Bronchial epithelial cell (primary cell): ENCODE data around the gene LIN37. TPM values are rescaled to one million over a fixed set of nuclear protein-coding genes. Genes with fewer than 3 reads are reported as not detected.

ENCODE experiments used
- DNase-seq: peaks from one replicate; pipeline ENCODE4 v3.0.0-alpha.2; 2010; ENCODE audit warnings: low read depth
- FAIRE-seq: peaks from 2 replicates; lab custom pipeline; 2011; peaks lifted over from hg19 to GRCh38; lab: Jason Lieb, UNC
- H3K27me3 ChIP-seq: 2 replicates; pipeline ENCODE4 v1.5.1; 2011; ENCODE audit warnings: low read length; ENCODE audit not compliant: control insufficient read depth, insufficient read depth
- H3K36me3 ChIP-seq: 2 replicates; pipeline ENCODE4 v1.5.1; 2011; ENCODE audit warnings: low read length; ENCODE audit not compliant: control insufficient read depth, insufficient read depth
- H3K4me3 ChIP-seq: 2 replicates; pipeline ENCODE4 v1.5.1; 2011; ENCODE audit warnings: mild to moderate bottlenecking, low read depth, low read length, control low read depth
- total RNA-seq: library from RNA; depleted of rRNA; stranded (reverse); fragments of >200 nt; gene quantifications from 2 replicates; pipeline ENCODE4 v1.2.1, GENCODE V29; 2014
- TF ChIP-seq, protein P1 (sequence below): IDR thresholded peaks from 2 replicates; pipeline ENCODE4 v1.5.1; 2011; ENCODE audit warnings: mild to moderate bottlenecking, moderate library complexity, low read length, control low read depth, inconsistent platforms; ENCODE audit not compliant: insufficient read depth, severe bottlenecking

LIN37 gene
- 5.3 and 7.0 TPM in 2 replicates for total RNA-seq

DNA sequence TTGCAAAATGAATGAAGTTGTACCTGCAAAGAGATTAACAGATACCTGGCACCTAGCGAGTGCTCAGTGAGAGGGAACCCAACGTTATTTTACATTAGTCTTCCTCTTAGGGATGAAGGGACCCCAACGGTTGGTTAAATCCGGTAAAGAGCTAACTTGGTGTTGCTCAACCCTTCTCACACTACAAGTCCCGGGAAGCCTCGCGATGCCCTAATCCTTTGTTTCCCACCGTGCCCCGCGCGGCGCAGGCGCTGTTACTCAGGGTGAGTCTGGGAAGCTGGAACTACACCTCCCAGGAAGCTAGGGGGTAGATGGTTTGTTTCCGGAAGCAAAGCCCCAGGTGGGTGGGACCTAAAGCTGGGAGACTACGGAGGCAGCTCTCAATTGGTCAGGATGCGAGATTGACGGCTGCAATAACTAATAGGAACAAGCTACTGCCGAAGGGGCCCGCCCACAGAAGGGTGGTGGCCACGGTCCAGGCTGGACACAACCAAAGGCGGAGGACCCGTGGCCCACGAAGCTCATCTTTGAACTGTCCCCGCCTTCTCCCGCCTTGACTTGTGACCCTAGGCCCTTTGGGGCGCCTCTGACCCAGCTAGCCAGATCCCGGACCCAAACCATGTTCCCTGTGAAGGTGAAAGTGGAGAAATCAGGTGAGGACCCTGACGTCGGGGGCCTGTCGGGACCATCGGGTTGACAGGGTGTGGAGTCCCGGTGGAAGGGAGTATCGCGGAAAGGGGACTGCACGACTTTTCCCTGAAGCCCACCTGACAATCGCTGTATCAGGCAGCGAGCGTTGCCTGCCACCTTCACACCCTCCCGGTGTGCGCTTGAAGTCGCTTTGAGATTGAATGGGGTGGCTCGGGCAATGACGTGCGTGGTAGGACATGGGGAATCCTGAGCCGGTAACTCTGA is at the start of gene LIN37:
LIN37 (plus strand) TSS at position 471 of the 915 bp plus-strand sequence; CDS start at position 620, 149 bp downstream.
- FAIRE-seq, result peak; percentile 23
- peaks cover 11% of the 10 kb centered on the region for H3K36me3 ChIP-seq
- TF ChIP-seq, protein P1, sequence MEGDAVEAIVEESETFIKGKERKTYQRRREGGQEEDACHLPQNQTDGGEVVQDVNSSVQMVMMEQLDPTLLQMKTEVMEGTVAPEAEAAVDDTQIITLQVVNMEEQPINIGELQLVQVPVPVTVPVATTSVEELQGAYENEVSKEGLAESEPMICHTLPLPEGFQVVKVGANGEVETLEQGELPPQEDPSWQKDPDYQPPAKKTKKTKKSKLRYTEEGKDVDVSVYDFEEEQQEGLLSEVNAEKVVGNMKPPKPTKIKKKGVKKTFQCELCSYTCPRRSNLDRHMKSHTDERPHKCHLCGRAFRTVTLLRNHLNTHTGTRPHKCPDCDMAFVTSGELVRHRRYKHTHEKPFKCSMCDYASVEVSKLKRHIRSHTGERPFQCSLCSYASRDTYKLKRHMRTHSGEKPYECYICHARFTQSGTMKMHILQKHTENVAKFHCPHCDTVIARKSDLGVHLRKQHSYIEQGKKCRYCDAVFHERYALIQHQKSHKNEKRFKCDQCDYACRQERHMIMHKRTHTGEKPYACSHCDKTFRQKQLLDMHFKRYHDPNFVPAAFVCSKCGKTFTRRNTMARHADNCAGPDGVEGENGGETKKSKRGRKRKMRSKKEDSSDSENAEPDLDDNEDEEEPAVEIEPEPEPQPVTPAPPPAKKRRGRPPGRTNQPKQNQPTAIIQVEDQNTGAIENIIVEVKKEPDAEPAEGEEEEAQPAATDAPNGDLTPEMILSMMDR, result no peak
- peak; percentile 99 for DNase-seq
- peak within 1 kb of the TSS; percentile 82 for H3K4me3 ChIP-seq
- H3K27me3 ChIP-seq, result no peaks in the 10 kb centered on the region

- TF ChIP-seq, protein P1, result no peak
- FAIRE-seq (peak; percentile 43), DNase-seq (peak; percentile 96)
- Histone ChIP-seq H3K4me3 (peak overlapping the region; percentile 48), H3K27me3 (no peaks in the 10 kb centered on the region), H3K36me3 (no peaks in the 10 kb centered on the region)
Observed at GRCh38 chr19:35702223-35703012, 46.0 kb upstream of the LIN37 start.

GRCh38 chr19:35703343-35703742 is 45.0 kb upstream of the LIN37 start:
- no peaks in the 10 kb centered on the region for H3K27me3 ChIP-seq
- no peak for DNase-seq
- TF ChIP-seq, protein P1, result no peak
- no peak overlapping the region for H3K4me3 ChIP-seq
- FAIRE-seq, result no peak
- no peaks in the 10 kb centered on the region for H3K36me3 ChIP-seq

- H3K36me3 ChIP-seq, result no peaks in the 10 kb centered on the region
- TF ChIP-seq, protein P1, result no peak
- no peak for FAIRE-seq
- DNase-seq, result peak; percentile 49
- no peak within 1 kb of the TSS for H3K4me3 ChIP-seq
- no peaks in the 10 kb centered on the region for H3K27me3 ChIP-seq
Observed at GRCh38 chr19:35704218-35704617, 44.2 kb upstream of the LIN37 start, which contains the start of gene ZBTB32. ZBTB32 (plus strand) TSS chr19:35704558; CDS start chr19:35714627, 10,069 bp downstream.

- no peaks in the 10 kb centered on the region for H3K36me3 ChIP-seq
- DNase-seq, result peak; percentile 17
- H3K4me3 ChIP-seq, result no peak overlapping the region
- no peaks in the 10 kb centered on the region for H3K27me3 ChIP-seq
- TF ChIP-seq, protein P1, result no peak
- FAIRE-seq, result no peak
Observed at GRCh38 chr19:35708391-35708790, 40.0 kb upstream of the LIN37 start.
